CD14-positive monocyte (primary cell): ENCODE data around the gene ZNF598. TPM values are rescaled to one million over a fixed set of nuclear protein-coding genes. Genes with fewer than 3 reads are reported as not detected.

Experiments used
- DNase-seq, 3 donors: peaks; one replicate each; pipeline ENCODE4 v3.0.0-alpha.2; 2011 to 2022
- H2AFZ ChIP-seq: 2 replicates; pipeline ENCODE4 v1.6.0; 2012; ENCODE audit warnings: mild to moderate bottlenecking, low read depth, low read length, inconsistent platforms; ENCODE audit not compliant: insufficient read depth, poor library complexity, severe bottlenecking
- H3K27ac ChIP-seq, 2 donors: 1 replicate in 1 of 2; 2 replicates in 1 of 2; pipeline ENCODE4 v1.5.1; 2012 to 2013; ENCODE audit warnings: low read length in 2 of 2, control low read depth in 1 of 2, inconsistent platforms in 1 of 2, low read depth in 1 of 2, mild to moderate bottlenecking in 1 of 2
- H3K27me3 ChIP-seq, 2 donors: one replicate each; pipeline versions ENCODE4 v1.6.0 to v1.6.1; 2011 to 2013; ENCODE audit warnings: low read length in 2 of 2; ENCODE audit not compliant: control insufficient read depth in 2 of 2, insufficient read depth in 2 of 2
- H3K36me3 ChIP-seq, 2 donors: replicated peaks in 1 of 2; 1 replicate in 1 of 2; 2 replicates in 1 of 2; pipeline versions ENCODE4 v1.5.1 to v1.6.1; 2012 to 2013; ENCODE audit warnings: low read length in 2 of 2, control low read depth in 1 of 2, inconsistent platforms in 1 of 2, mild to moderate bottlenecking in 1 of 2; ENCODE audit not compliant: insufficient read depth in 2 of 2, control insufficient read depth in 1 of 2
- H3K4me1 ChIP-seq, 2 donors: 1 replicate in 1 of 2; 2 replicates in 1 of 2; pipeline versions ENCODE4 v1.5.1 to v1.6.1; 2012 to 2013; ENCODE audit warnings: low read length in 2 of 2, control low read depth in 1 of 2, inconsistent platforms in 1 of 2, mild to moderate bottlenecking in 1 of 2, moderate library complexity in 1 of 2; ENCODE audit not compliant: insufficient read depth in 2 of 2, control insufficient read depth in 1 of 2
- H3K4me2 ChIP-seq: replicated peaks from 2 replicates; pipeline ENCODE3; 2012; ENCODE audit warnings: low read length, moderate library complexity, mild to moderate bottlenecking; ENCODE audit not compliant: poor library complexity, severe bottlenecking; ENCODE audit errors: extremely low read depth
- H3K4me3 ChIP-seq, 3 experiments: fragments of 200-600 bp in 1 of 3; sonication (generic) in 1 of 3; replicated peaks in 1 of 3; 1 replicate in 2 of 3; 2 replicates in 1 of 3; pipeline ENCODE4 v1.5.1; 2011 to 2013; ENCODE audit warnings: low read length in 3 of 3, mild to moderate bottlenecking in 3 of 3, control low read depth in 2 of 3, low read depth in 2 of 3, inconsistent platforms in 1 of 3, moderate library complexity in 1 of 3
- H3K79me2 ChIP-seq: 2 replicates; pipeline ENCODE4 v1.6.0; 2012; ENCODE audit warnings: mild to moderate bottlenecking, control low read depth, inconsistent platforms, low read length, moderate library complexity; ENCODE audit not compliant: insufficient read depth
- H3K9ac ChIP-seq: 2 replicates; pipeline ENCODE4 v1.6.0; 2017; ENCODE audit warnings: low read length, mild to moderate bottlenecking; ENCODE audit not compliant: insufficient read depth, poor library complexity, severe bottlenecking
- H3K9me3 ChIP-seq, 2 donors: replicated peaks in 1 of 2; 1 replicate in 1 of 2; 2 replicates in 1 of 2; pipeline versions ENCODE4 v1.5.1 to v1.6.1; 2012 to 2013; ENCODE audit warnings: low read length in 2 of 2, control low read depth in 1 of 2; ENCODE audit not compliant: control insufficient read depth in 1 of 2, insufficient read depth in 1 of 2
- H4K20me1 ChIP-seq: 2 replicates; pipeline ENCODE4 v1.6.0; 2012; ENCODE audit warnings: mild to moderate bottlenecking, low read length, control low read depth, moderate library complexity; ENCODE audit not compliant: insufficient read depth
- H3K27ac Mint-ChIP-seq, 7 donors: one replicate each; pipeline ENCODE4 v1.8.0; 2020; ENCODE audit warnings: mild to moderate bottlenecking in 7 of 7, mixed read lengths in 7 of 7, moderate library complexity in 6 of 7, inconsistent platforms in 2 of 7
- H3K27me3 Mint-ChIP-seq, 3 donors: one replicate each; pipeline ENCODE4 v1.8.0; 2021 to 2022; ENCODE audit warnings: low read depth in 3 of 3, mild to moderate bottlenecking in 3 of 3, mixed read lengths in 3 of 3, moderate library complexity in 3 of 3, inconsistent platforms in 1 of 3
- H3K36me3 Mint-ChIP-seq, 2 donors: one replicate each; pipeline ENCODE4 v1.8.0; 2020; ENCODE audit warnings: mixed read lengths in 2 of 2, inconsistent platforms in 1 of 2, mild to moderate bottlenecking in 1 of 2
- H3K4me1 Mint-ChIP-seq: one replicate; pipeline ENCODE4 v1.8.0; 2020; ENCODE audit warnings: mild to moderate bottlenecking, mixed read lengths
- H3K4me3 Mint-ChIP-seq, 2 donors: one replicate each; pipeline ENCODE4 v1.8.0; 2020; ENCODE audit warnings: mild to moderate bottlenecking in 2 of 2, mixed read lengths in 2 of 2, moderate library complexity in 1 of 2
- H3K9me3 Mint-ChIP-seq, 7 donors: one replicate each; pipeline ENCODE4 v1.8.0; 2020 to 2022; ENCODE audit warnings: mixed read lengths in 7 of 7, mild to moderate bottlenecking in 6 of 7, moderate library complexity in 6 of 7, inconsistent platforms in 2 of 7
- CTCF ChIP-seq: fragments of 200-600 bp; IDR thresholded peaks from one replicate; pipeline ENCODE4 v1.8.0; 2022; ENCODE audit warnings: antibody characterized with exemption, mild to moderate bottlenecking
- WGBS: methylation state at CpG from one replicate; pipeline ENCODE4 v1.1.5; 2013; ENCODE audit warnings: missing lambda C conversion rate; ENCODE audit not compliant: insufficient coverage; 5-methylcytosine and 5-hydroxymethylcytosine counted together
- intact Hi-C, 2 donors: fragments of 100-400 bp; cut with micrococcal nuclease; formaldehyde crosslinking; loops; one replicate each; pipeline versions ENCODE4 v1.15.0 to v1.15.1; 2023
- polyA plus RNA-seq, 3 donors: library from polyadenylated mRNA; depleted of rRNA in 1 of 3; unstranded in 2 of 3; stranded (reverse) in 1 of 3; fragments of 300-500 nt in 2 of 3; fragments of >200 nt in 1 of 3; fragmentation: Illumina TruSeq in 2 of 3; gene quantifications; 1 replicate in 2 of 3; 2 replicates in 1 of 3; pipeline ENCODE4 v1.2.3, GENCODE V29; 2012 to 2021

ZNF598 gene
- polyA plus RNA-seq, 3 donors = 1.4 to 42.1 (median 1.5) TPM

DNA sequence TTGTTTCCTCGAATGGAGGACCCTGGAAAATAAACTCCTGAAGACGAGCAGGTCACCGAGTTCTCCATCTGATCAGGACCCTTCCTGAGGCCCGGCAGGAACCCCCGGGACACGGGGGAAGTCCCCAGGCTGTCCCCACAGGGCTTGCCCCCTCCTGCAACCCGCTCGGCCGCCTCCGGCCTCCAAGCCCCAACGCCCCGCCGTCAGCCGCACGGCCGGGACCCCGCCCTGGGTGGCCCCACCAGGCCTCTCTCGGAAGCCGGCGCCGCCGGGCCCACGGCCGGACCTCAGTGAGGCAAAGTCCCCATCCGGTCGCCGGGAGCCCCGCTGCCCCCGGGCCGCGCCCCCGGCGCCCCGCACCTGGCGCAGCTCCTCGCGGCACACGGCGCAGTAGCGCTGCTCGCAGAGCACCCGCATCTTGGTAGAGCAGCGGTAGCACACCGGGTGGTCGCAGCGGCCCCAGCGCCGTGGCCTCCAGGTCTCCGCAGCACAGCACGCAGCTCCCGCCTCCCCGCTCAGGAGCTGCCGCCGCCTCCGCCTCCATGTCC is 383 bp downstream of the ZNF598 start:
- Histone ChIP-seq H3K4me3 (peak overlapping the region; percentile 59 to 85 (median 59)), H3K4me1 (peaks cover 36 to 61% of the 10 kb centered on the region in 2 donors), H3K27ac (peak overlapping the region; percentile 14 to 85), H2AFZ (peak overlapping the region; percentile 61), H3K9ac (peak overlapping the region; percentile 91), H3K36me3 (peaks cover 0 to 2% of the 10 kb centered on the region in 2 donors), H4K20me1 (peaks cover 45% of the 10 kb centered on the region), H3K79me2 (peaks cover 51% of the 10 kb centered on the region), H3K9me3 (no peaks in the 10 kb centered on the region), H3K4me2 (peak overlapping the region; percentile 94), H3K27me3 (no peaks in the 10 kb centered on the region)
- Mint-ChIP-seq H3K27ac (peak overlapping the region; percentile 72 to 91 (median 85)), H3K4me3 (peak overlapping the region; percentile 81 to 89), H3K4me1 (peaks cover 47% of the 10 kb centered on the region), H3K27me3 (peaks cover 0 to 1% (median 0%) of the 10 kb centered on the region in 3 donors), H3K9me3 (peaks cover 0 to 2% (median 0%) of the 10 kb centered on the region in 7 donors), H3K36me3 (peaks cover 4 to 8% of the 10 kb centered on the region in 2 donors)
- WGBS = under 1% methylated on average over 55 of the region's 55 CpGs
- TF ChIP-seq CTCF = no peak
- intact Hi-C loops = loop anchor here (5.0 to 10.0 kb wide), 4 partner anchors 38 to 246 kb away; partner anchors contain the start of genes ECI1 (in 1 of the 2), NTHL1 (in 1 of the 2) and TSC2 (in 1 of the 2)
- peak in 1 of 3 donors; percentile 38 for DNase-seq

DNA sequence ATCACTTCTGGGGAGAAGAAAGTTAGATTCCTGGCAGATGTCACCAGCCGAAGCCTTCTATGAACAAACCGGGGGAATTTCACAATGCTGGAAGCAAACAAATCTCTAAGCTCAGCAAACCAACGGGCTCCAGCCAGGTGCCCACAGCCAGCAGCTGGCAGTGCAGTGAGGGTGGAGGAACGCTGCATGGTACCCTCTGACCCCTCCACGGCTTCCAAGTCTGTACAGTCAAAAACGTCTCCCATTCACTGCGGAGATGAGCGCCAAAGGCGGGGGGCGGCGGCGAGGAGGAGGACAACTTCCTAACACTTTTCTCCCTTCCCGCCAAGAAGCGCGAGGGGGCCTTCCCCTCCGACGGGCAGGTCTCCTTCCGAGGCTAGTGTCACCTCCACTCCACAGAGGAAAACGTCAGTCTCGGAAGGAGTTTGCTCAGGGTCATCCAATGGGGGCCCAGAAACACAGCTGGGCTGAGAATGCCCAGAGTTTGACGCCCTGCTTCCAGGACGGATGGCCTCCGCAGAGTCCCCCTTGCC is 924 bp downstream of the ZNF598 start:
- 0% methylated on average over 13 of the region's 23 CpGs for WGBS
- Histone ChIP-seq H3K4me1 (peaks cover 40 to 67% of the 10 kb centered on the region in 2 donors), H3K36me3 (peaks cover 0 to 2% of the 10 kb centered on the region in 2 donors), H2AFZ (peak overlapping the region; percentile 61), H3K4me2 (peak overlapping the region; percentile 94), H4K20me1 (peaks cover 50% of the 10 kb centered on the region), H3K9me3 (no peaks in the 10 kb centered on the region), H3K4me3 (peak overlapping the region; percentile 59 to 85 (median 59)), H3K9ac (peak overlapping the region; percentile 91), H3K79me2 (peaks cover 55% of the 10 kb centered on the region), H3K27ac (peak overlapping the region; percentile 14 to 85), H3K27me3 (no peaks in the 10 kb centered on the region)
- Mint-ChIP-seq H3K36me3 (peaks cover 4 to 8% of the 10 kb centered on the region in 2 donors), H3K4me1 (peaks cover 50% of the 10 kb centered on the region), H3K27me3 (peaks cover 0 to 1% (median 0%) of the 10 kb centered on the region in 3 donors), H3K27ac (peak overlapping the region; percentile 72 to 91 (median 85)), H3K9me3 (peaks cover 0 to 2% (median 0%) of the 10 kb centered on the region in 7 donors), H3K4me3 (peak overlapping the region; percentile 81 to 89)
- no peak for TF ChIP-seq CTCF
- intact Hi-C loops = loop anchor here (5.0 to 10.0 kb wide), 4 partner anchors 39 to 246 kb away; partner anchors contain the start of genes ECI1 (in 1 of the 2), NTHL1 (in 1 of the 2) and TSC2 (in 1 of the 2)
- peak in 1 of 3 donors; percentile 48 for DNase-seq
